Bone marrow (tissue), 2 donors: ENCODE data around the gene OTOGL.
"Not testable (repeated sequence)": the region's sequence is repeated elsewhere in the genome, so short reads cannot be mapped to it uniquely, and the experiment has no call there.

Experiments
- DNase-seq, 2 donors: peaks; one replicate each; lab custom pipeline; 2025; lab: John Stamatoyannopoulos, UW

The OTOGL gene

GRCh38 chr12:80230068-80230467, 130.7 kb downstream of the OTOGL start:
- no peak for DNase-seq

- no peak for DNase-seq
Observed at GRCh38 chr12:80232837-80233236, 133.5 kb downstream of the OTOGL start.

GRCh38 chr12:80233926-80234325, 134.6 kb downstream of the OTOGL start:
- no peak for DNase-seq

- no peak for DNase-seq
Observed at GRCh38 chr12:80234667-80235066, 135.3 kb downstream of the OTOGL start.

- no peak for DNase-seq
Observed at GRCh38 chr12:80235944-80236343, 136.6 kb downstream of the OTOGL start.

- no peak for DNase-seq
Observed at GRCh38 chr12:80239867-80240266, 140.5 kb downstream of the OTOGL start.

- DNase-seq: no peak
Observed at GRCh38 chr12:80241576-80242273, 142.4 kb downstream of the OTOGL start.

GRCh38 chr12:80242321-80242720, 143.0 kb downstream of the OTOGL start:
- DNase-seq: no peak

- DNase-seq: not testable (repeated sequence)
Observed at GRCh38 chr12:80249581-80249980, 150.2 kb downstream of the OTOGL start.

GRCh38 chr12:80257920-80258319, 158.6 kb downstream of the OTOGL start:
- no peak for DNase-seq

- DNase-seq: no peak
Observed at GRCh38 chr12:80260269-80260668, 160.9 kb downstream of the OTOGL start.

- no peak for DNase-seq
Observed at GRCh38 chr12:80261403-80261802, 162.1 kb downstream of the OTOGL start.

- no peak for DNase-seq
Observed at GRCh38 chr12:80262346-80262745, 163.0 kb downstream of the OTOGL start.

- no peak for DNase-seq
Observed at GRCh38 chr12:80262771-80263170, 163.4 kb downstream of the OTOGL start.

- DNase-seq: no peak
Observed at GRCh38 chr12:80264386-80264785, 165.0 kb downstream of the OTOGL start.

GRCh38 chr12:80264891-80265290, 165.6 kb downstream of the OTOGL start:
- DNase-seq: no peak

- DNase-seq: no peak
Observed at GRCh38 chr12:80268924-80269749, 169.8 kb downstream of the OTOGL start.

GRCh38 chr12:80269803-80270552, 170.6 kb downstream of the OTOGL start:
- no peak for DNase-seq

GRCh38 chr12:80271780-80272179, 172.4 kb downstream of the OTOGL start:
- no peak for DNase-seq

- DNase-seq: no peak
Observed at GRCh38 chr12:80272387-80272915, 173.1 kb downstream of the OTOGL start.

GRCh38 chr12:80273144-80273543, 173.8 kb downstream of the OTOGL start:
- DNase-seq: no peak

GRCh38 chr12:80277732-80278131, 178.4 kb downstream of the OTOGL start:
- DNase-seq: no peak
